ENCODE measurements around the gene FASLG. TPM values are rescaled to one million over a fixed set of nuclear protein-coding genes. Genes with fewer than 3 reads are reported as not detected.

The FASLG gene
- total and polyA plus RNA-seq, 2 experiments from 2014 or later: not detected

- Histone ChIP-seq H3K9me2 (replicated peaks; ENCODE audit: insufficient read depth) (no peaks in the 10 kb centered on the region), H3K4me2 (no peak overlapping the region), H4K20me1 (ENCODE audit: insufficient read depth, poor library complexity, severe bottlenecking) (no peaks in the 10 kb centered on the region), H3K27me3 (no peaks in the 10 kb centered on the region), H2AFZ (no peak overlapping the region), H3K4me3 (no peak overlapping the region), H3K36me3 (replicated peaks; ENCODE audit: insufficient read depth, low read depth) (no peaks in the 10 kb centered on the region), H3K27ac (no peak overlapping the region), H3K9me3 (ENCODE audit: low read depth) (no peaks in the 10 kb centered on the region), H3K79me2 (no peaks in the 10 kb centered on the region), H3K4me1 (ENCODE audit: insufficient read depth) (peaks cover 4% of the 10 kb centered on the region)
- WGBS (ENCODE audit: low lambda C conversion rate, missing lambda C conversion rate): 95% methylated on average over 8 of the region's 8 CpGs
- DNase-seq (ENCODE audit: low spot score): no peak
- TF ChIP-seq EZH2phosphoT487 (IDR thresholded peaks at IDR 0.05; ENCODE audit: low read depth, severe bottlenecking, unreplicated experiment) (no peak), CTCF (IDR thresholded peaks at IDR 0.05; ENCODE audit: poor library complexity) (no peak), EZH2 (IDR thresholded peaks at IDR 0.05; ENCODE audit: borderline replicate concordance) (no peak)
Observed at GRCh38 chr1:172640111-172640510, 18.8 kb upstream of the FASLG start.

GRCh38 chr1:172641492-172641891 lies 17.4 kb upstream of the FASLG start:
- Histone ChIP-seq H3K79me2 (no peaks in the 10 kb centered on the region), H3K4me1 (ENCODE audit: insufficient read depth) (peaks cover 4% of the 10 kb centered on the region), H3K27ac (no peak overlapping the region), H2AFZ (no peak overlapping the region), H3K4me2 (no peak overlapping the region), H3K27me3 (no peaks in the 10 kb centered on the region), H3K36me3 (replicated peaks; ENCODE audit: insufficient read depth, low read depth) (no peaks in the 10 kb centered on the region), H3K4me3 (no peak overlapping the region), H3K9me3 (ENCODE audit: low read depth) (no peaks in the 10 kb centered on the region), H3K9me2 (replicated peaks; ENCODE audit: insufficient read depth) (no peaks in the 10 kb centered on the region), H4K20me1 (ENCODE audit: insufficient read depth, poor library complexity, severe bottlenecking) (no peaks in the 10 kb centered on the region)
- no peak for DNase-seq (ENCODE audit: low spot score)
- WGBS (ENCODE audit: low lambda C conversion rate, missing lambda C conversion rate): 83% methylated on average over 5 of the region's 5 CpGs
- no peak for TF ChIP-seq EZH2 (IDR thresholded peaks at IDR 0.05; ENCODE audit: borderline replicate concordance)
- TF ChIP-seq EZH2phosphoT487 (IDR thresholded peaks at IDR 0.05; ENCODE audit: low read depth, severe bottlenecking, unreplicated experiment): no peak
- no peak for TF ChIP-seq CTCF (IDR thresholded peaks at IDR 0.05; ENCODE audit: poor library complexity)

GRCh38 chr1:172642970-172643369 lies 15.9 kb upstream of the FASLG start:
- Histone ChIP-seq H3K9me3 (ENCODE audit: low read depth) (no peaks in the 10 kb centered on the region), H3K36me3 (replicated peaks; ENCODE audit: insufficient read depth, low read depth) (no peaks in the 10 kb centered on the region), H3K4me3 (no peak overlapping the region), H3K9me2 (replicated peaks; ENCODE audit: insufficient read depth) (no peaks in the 10 kb centered on the region), H3K4me1 (ENCODE audit: insufficient read depth) (peaks cover 4% of the 10 kb centered on the region), H4K20me1 (ENCODE audit: insufficient read depth, poor library complexity, severe bottlenecking) (no peaks in the 10 kb centered on the region), H3K27me3 (no peaks in the 10 kb centered on the region), H3K79me2 (no peaks in the 10 kb centered on the region), H2AFZ (no peak overlapping the region), H3K4me2 (no peak overlapping the region), H3K27ac (no peak overlapping the region)
- no peak for DNase-seq (ENCODE audit: low spot score)
- 81% methylated on average over 6 of the region's 6 CpGs for WGBS (ENCODE audit: low lambda C conversion rate, missing lambda C conversion rate)
- TF ChIP-seq EZH2phosphoT487 (IDR thresholded peaks at IDR 0.05; ENCODE audit: low read depth, severe bottlenecking, unreplicated experiment) (no peak), EZH2 (IDR thresholded peaks at IDR 0.05; ENCODE audit: borderline replicate concordance) (no peak), CTCF (IDR thresholded peaks at IDR 0.05; ENCODE audit: poor library complexity) (no peak)

- H4K20me1 ChIP-seq (ENCODE audit: insufficient read depth, poor library complexity, severe bottlenecking): no peaks in the 10 kb centered on the region
- no peaks in the 10 kb centered on the region for H3K9me3 ChIP-seq (ENCODE audit: low read depth)
- no peak overlapping the region for H2AFZ ChIP-seq
- no peaks in the 10 kb centered on the region for H3K9me2 ChIP-seq (replicated peaks; ENCODE audit: insufficient read depth)
- no peaks in the 10 kb centered on the region for H3K79me2 ChIP-seq
- no peak for DNase-seq (ENCODE audit: low spot score)
- no peak overlapping the region for H3K4me3 ChIP-seq
- H3K36me3 ChIP-seq (replicated peaks; ENCODE audit: insufficient read depth, low read depth): no peaks in the 10 kb centered on the region
- no peak overlapping the region for H3K27ac ChIP-seq
- H3K27me3 ChIP-seq: no peaks in the 10 kb centered on the region
- WGBS (ENCODE audit: low lambda C conversion rate, missing lambda C conversion rate): 78% methylated on average over 1 of the region's 1 CpG
- H3K4me2 ChIP-seq: no peak overlapping the region
- no peaks in the 10 kb centered on the region for H3K4me1 ChIP-seq (ENCODE audit: insufficient read depth)
- TF ChIP-seq EZH2phosphoT487 (IDR thresholded peaks at IDR 0.05; ENCODE audit: low read depth, severe bottlenecking, unreplicated experiment) (no peak), EZH2 (IDR thresholded peaks at IDR 0.05; ENCODE audit: borderline replicate concordance) (no peak), CTCF (IDR thresholded peaks at IDR 0.05; ENCODE audit: poor library complexity) (no peak)
Observed at GRCh38 chr1:172646653-172647052, 12.2 kb upstream of the FASLG start.

Measured in hepatocyte (in vitro differentiated cells).